Astrocyte (in vitro differentiated cells and primary cell): ENCODE results near the gene CPED1. TPM values are rescaled to one million over a fixed set of nuclear protein-coding genes. Genes with fewer than 3 reads are reported as not detected.

Source experiments
- DNase-seq: peaks from one replicate; pipeline ENCODE4 v3.0.0-alpha.2; 2010; ENCODE audit warnings: low read depth
- FAIRE-seq: peaks from 2 replicates; lab custom pipeline; 2011; peaks lifted over from hg19 to GRCh38; lab: Jason Lieb, UNC
- H2AFZ ChIP-seq: 2 replicates; pipeline ENCODE4 v1.6.0; 2012; ENCODE audit warnings: low read depth, low read length, inconsistent platforms
- H3K27ac ChIP-seq: 2 replicates; pipeline ENCODE4 v1.5.1; 2011; ENCODE audit warnings: low read depth, low read length, inconsistent platforms
- H3K27me3 ChIP-seq: 2 replicates; pipeline ENCODE4 v1.6.0; 2011; ENCODE audit warnings: low read length, inconsistent platforms; ENCODE audit not compliant: insufficient read depth
- H3K36me3 ChIP-seq: 2 replicates; pipeline ENCODE4 v1.5.1; 2011; ENCODE audit warnings: low read length, inconsistent platforms; ENCODE audit not compliant: insufficient read depth
- H3K4me1 ChIP-seq: 2 replicates; pipeline ENCODE4 v1.5.1; 2011; ENCODE audit warnings: low read length, inconsistent platforms; ENCODE audit not compliant: insufficient read depth
- H3K4me2 ChIP-seq: 2 replicates; pipeline ENCODE4 v1.6.0; 2012; ENCODE audit warnings: low read length, inconsistent platforms
- H3K4me3 ChIP-seq: 2 replicates; pipeline ENCODE4 v1.5.1; 2011; ENCODE audit warnings: low read depth, mild to moderate bottlenecking, low read length, inconsistent platforms; ENCODE audit not compliant: insufficient read depth
- H3K79me2 ChIP-seq: 2 replicates; pipeline ENCODE4 v1.6.0; 2012; ENCODE audit warnings: mild to moderate bottlenecking, low read length, inconsistent platforms; ENCODE audit not compliant: insufficient read depth
- H3K9ac ChIP-seq: 2 replicates; pipeline ENCODE4 v1.6.0; 2012; ENCODE audit warnings: mild to moderate bottlenecking, low read length, inconsistent platforms
- H3K9me3 ChIP-seq: 2 replicates; pipeline ENCODE4 v1.5.1; 2012; ENCODE audit warnings: low read depth, mild to moderate bottlenecking, low read length, inconsistent platforms; ENCODE audit not compliant: insufficient read depth
- H4K20me1 ChIP-seq: 2 replicates; pipeline ENCODE4 v1.6.0; 2012; ENCODE audit warnings: low read length, inconsistent platforms; ENCODE audit not compliant: insufficient read depth
- H3K27ac Mint-ChIP-seq: one replicate; pipeline ENCODE4 v1.8.0; 2021; ENCODE audit warnings: mild to moderate bottlenecking, mixed read lengths; ENCODE audit not compliant: unreplicated experiment
- H3K27me3 Mint-ChIP-seq: one replicate; pipeline ENCODE4 v1.8.0; 2021; ENCODE audit warnings: low read depth, mixed read lengths; ENCODE audit not compliant: unreplicated experiment
- H3K36me3 Mint-ChIP-seq: one replicate; pipeline ENCODE4 v1.8.0; 2021; ENCODE audit warnings: low read depth, mixed read lengths; ENCODE audit not compliant: unreplicated experiment
- H3K4me1 Mint-ChIP-seq: one replicate; pipeline ENCODE4 v1.8.0; 2021; ENCODE audit warnings: low read depth, mixed read lengths; ENCODE audit not compliant: unreplicated experiment
- H3K4me3 Mint-ChIP-seq: one replicate; pipeline ENCODE4 v1.8.0; 2021; ENCODE audit warnings: mild to moderate bottlenecking, moderate library complexity, mixed read lengths; ENCODE audit not compliant: unreplicated experiment
- H3K9me3 Mint-ChIP-seq: one replicate; pipeline ENCODE4 v1.8.0; 2021; ENCODE audit warnings: mild to moderate bottlenecking, mixed read lengths; ENCODE audit not compliant: unreplicated experiment
- CTCF ChIP-seq: IDR thresholded peaks from 2 replicates; pipeline ENCODE4 v1.5.1; 2011; ENCODE audit warnings: low read depth, mild to moderate bottlenecking, inconsistent platforms, low read length, moderate library complexity; ENCODE audit not compliant: insufficient read depth
- EZH2 ChIP-seq: IDR thresholded peaks from 2 replicates; pipeline ENCODE4 v1.6.1; 2012; ENCODE audit warnings: mild to moderate bottlenecking, low read length, inconsistent platforms; ENCODE audit not compliant: insufficient read depth
- total RNA-seq: library from RNA; stranded (reverse); gene quantifications from 2 replicates; pipeline ENCODE4 v1.2.1, GENCODE V29; 2021

The CPED1 gene
- total RNA-seq, 1 donor from 2014 or later: 6.1 TPM

- DNase-seq: peak; percentile 16
- no peaks in the 10 kb centered on the region for H4K20me1 ChIP-seq
- H3K9me3 Mint-ChIP-seq: peaks cover 2% of the 10 kb centered on the region
- H3K4me1 ChIP-seq: peaks cover 17% of the 10 kb centered on the region
- H3K27ac ChIP-seq: no peak overlapping the region
- peaks cover 18% of the 10 kb centered on the region for H3K4me1 Mint-ChIP-seq
- H3K79me2 ChIP-seq: no peaks in the 10 kb centered on the region
- no peak overlapping the region for H3K4me2 ChIP-seq
- TF ChIP-seq EZH2 (no peak), CTCF (no peak)
- H3K9me3 ChIP-seq: no peaks in the 10 kb centered on the region
- FAIRE-seq: peak; percentile 55
- no peak overlapping the region for H3K4me3 Mint-ChIP-seq
- H3K27me3 Mint-ChIP-seq: no peaks in the 10 kb centered on the region
- H3K27me3 ChIP-seq: no peaks in the 10 kb centered on the region
- H3K4me3 ChIP-seq: no peak overlapping the region
- no peak overlapping the region for H3K27ac Mint-ChIP-seq
- no peaks in the 10 kb centered on the region for H3K36me3 Mint-ChIP-seq
- H3K36me3 ChIP-seq: no peaks in the 10 kb centered on the region
- H3K9ac ChIP-seq: no peak overlapping the region
- no peak overlapping the region for H2AFZ ChIP-seq
Measured at GRCh38 chr7:121305109-121305508, 316.6 kb downstream of the CPED1 start.

- Histone ChIP-seq H3K4me2 (no peak overlapping the region), H4K20me1 (no peaks in the 10 kb centered on the region), H3K9me3 (no peaks in the 10 kb centered on the region), H3K79me2 (no peaks in the 10 kb centered on the region), H3K4me3 (no peak overlapping the region), H3K36me3 (no peaks in the 10 kb centered on the region), H3K27ac (no peak overlapping the region), H2AFZ (no peak overlapping the region), H3K27me3 (no peaks in the 10 kb centered on the region), H3K9ac (no peak overlapping the region), H3K4me1 (peaks cover 12% of the 10 kb centered on the region)
- Mint-ChIP-seq H3K4me1 (peaks cover 16% of the 10 kb centered on the region), H3K27me3 (no peaks in the 10 kb centered on the region), H3K4me3 (no peak overlapping the region), H3K9me3 (peaks cover 2% of the 10 kb centered on the region), H3K36me3 (no peaks in the 10 kb centered on the region), H3K27ac (no peak overlapping the region)
- FAIRE-seq (no peak), DNase-seq (no peak)
- no peak for TF ChIP-seq CTCF
- TF ChIP-seq EZH2: no peak
Measured at GRCh38 chr7:121306565-121306964, 318.1 kb downstream of the CPED1 start.

- peaks cover 10% of the 10 kb centered on the region for H3K4me1 Mint-ChIP-seq
- H3K4me2 ChIP-seq: no peak overlapping the region
- no peak overlapping the region for H3K27ac Mint-ChIP-seq
- H4K20me1 ChIP-seq: no peaks in the 10 kb centered on the region
- H3K4me3 ChIP-seq: no peak overlapping the region
- H3K9me3 ChIP-seq: no peaks in the 10 kb centered on the region
- DNase-seq (no peak), FAIRE-seq (no peak)
- no peak overlapping the region for H3K4me3 Mint-ChIP-seq
- no peaks in the 10 kb centered on the region for H3K27me3 ChIP-seq
- no peak overlapping the region for H3K27ac ChIP-seq
- H3K79me2 ChIP-seq: no peaks in the 10 kb centered on the region
- H3K9ac ChIP-seq: no peak overlapping the region
- TF ChIP-seq EZH2 (no peak), CTCF (no peak)
- no peak overlapping the region for H2AFZ ChIP-seq
- H3K27me3 Mint-ChIP-seq: no peaks in the 10 kb centered on the region
- no peaks in the 10 kb centered on the region for H3K36me3 ChIP-seq
- peaks cover 2% of the 10 kb centered on the region for H3K9me3 Mint-ChIP-seq
- H3K36me3 Mint-ChIP-seq: no peaks in the 10 kb centered on the region
- H3K4me1 ChIP-seq: peaks cover 7% of the 10 kb centered on the region
Measured at GRCh38 chr7:121307021-121307574, 318.6 kb downstream of the CPED1 start.
